Lower lobe of right lung (tissue), 2 donors: ENCODE measurements around the gene GP5. TPM values are rescaled to one million over a fixed set of nuclear protein-coding genes. Genes with fewer than 3 reads are reported as not detected.
A peak's percentile ranks its signal among the peaks of the same experiment; 100 is the strongest.

ENCODE experiments used
- ATAC-seq, 2 donors: fragments of 200-7000 bp; cut with Tn5 transposase; one replicate each; pipeline ENCODE4 v1.9.1; 2020 to 2022; ENCODE audit warnings: mild to moderate bottlenecking in 2 of 2, moderate library complexity in 2 of 2
- DNase-seq: peaks from one replicate; pipeline ENCODE4 v3.0.0-alpha.2; 2020
- H3K27ac ChIP-seq: fragments of 200-600 bp; one replicate; pipeline ENCODE4 v1.8.0; 2022
- H3K27me3 ChIP-seq: fragments of 200-600 bp; one replicate; pipeline ENCODE4 v1.8.0; 2022; ENCODE audit warnings: low read depth
- H3K36me3 ChIP-seq: fragments of 200-600 bp; one replicate; pipeline ENCODE4 v1.8.0; 2022; ENCODE audit warnings: mild to moderate bottlenecking
- H3K4me1 ChIP-seq: fragments of 200-600 bp; one replicate; pipeline ENCODE4 v1.8.0; 2022
- H3K4me3 ChIP-seq: fragments of 200-600 bp; one replicate; pipeline ENCODE4 v1.8.0; 2022; ENCODE audit warnings: mild to moderate bottlenecking
- H3K9me3 ChIP-seq: fragments of 200-600 bp; one replicate; pipeline ENCODE4 v1.8.0; 2022
- CTCF ChIP-seq: fragments of 200-600 bp; IDR thresholded peaks from one replicate; pipeline ENCODE4 v1.8.0; 2022; ENCODE audit warnings: antibody characterized with exemption, mild to moderate bottlenecking
- intact Hi-C: fragments of 100-400 bp; cut with DNase I; formaldehyde crosslinking; loops from one replicate; pipeline ENCODE4 v1.11.0; 2022
- long read RNA-seq: library from polyadenylated mRNA; unstranded; transcript quantifications from one replicate; pipeline ENCODE4 v2.0.0, GENCODE V29; 2021
- total RNA-seq: library from RNA; stranded (reverse); fragmentation: NEBNext Ultra II Directional; extraction: Animal tissue kit (Norgen Biotek cat#: 25700); gene quantifications from one replicate; pipeline ENCODE4 v1.2.1, GENCODE V29; 2021
- donor health status: DM: no; HTN: yes; CAD: no; lungs with severe emphysema.

Gene GP5
- total RNA-seq, result 0.38 TPM
- long read RNA-seq, partial matches to known transcripts, result 0 of 1 reads
- long read RNA-seq, other reads (novel, unspliced or antisense), result 0 of 1 reads

DNA sequence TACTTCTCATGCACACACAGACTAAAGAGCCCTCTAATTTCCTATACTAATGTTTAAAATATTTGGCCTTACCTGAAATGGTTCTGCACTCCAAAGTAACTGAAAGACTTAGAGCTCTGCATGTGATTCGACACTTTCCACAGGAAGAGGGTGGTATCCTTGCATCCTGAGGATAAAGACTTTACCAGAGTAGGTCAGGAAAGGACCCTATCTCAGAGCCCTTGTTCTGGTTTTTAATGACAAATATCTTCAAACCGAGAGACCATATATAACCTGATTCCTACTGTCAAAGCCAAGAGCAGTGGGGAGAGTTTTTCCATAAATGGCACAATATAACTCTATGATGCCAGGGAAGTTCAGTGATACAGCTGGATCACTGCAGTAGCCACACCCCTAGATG is at the start of gene GP5:
Gene GP5, minus strand, starts transcription at position 101 of the 400 bp plus-strand sequence. CDS start 984 bp downstream, outside the sequence.
- Histone ChIP-seq H3K36me3 (no peaks in the 10 kb centered on the region), H3K9me3 (no peaks in the 10 kb centered on the region), H3K4me1 (peaks cover 29% of the 10 kb centered on the region), H3K27ac (no peak within 1 kb of the TSS), H3K4me3 (peak within 1 kb of the TSS; percentile 39), H3K27me3 (peaks cover 22% of the 10 kb centered on the region)
- no peak for TF ChIP-seq CTCF
- DNase-seq, result no peak
- intact Hi-C loops, result loop anchor here (10.0 kb wide), 1 partner anchor 54 kb away; no protein-coding TSS in a partner anchor
- ATAC-seq, result no peak

DNA sequence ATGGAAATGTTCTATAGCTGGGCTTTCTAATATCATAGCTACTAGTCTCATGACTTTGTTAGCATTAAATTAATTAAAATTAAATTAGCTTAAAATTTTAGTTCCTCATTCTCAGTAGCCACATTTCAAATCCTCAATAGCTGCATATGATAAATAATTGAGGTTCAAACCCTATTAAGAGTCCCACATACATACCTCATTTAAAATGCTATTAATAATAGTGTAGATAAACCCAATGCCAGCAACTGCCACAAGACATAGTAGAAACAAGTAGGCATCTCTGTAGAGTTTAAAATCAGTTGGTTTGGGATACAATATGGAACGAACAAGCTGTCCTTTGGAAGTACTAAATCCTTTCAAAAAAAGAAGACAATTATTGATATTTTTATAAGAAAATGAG is 48.6 kb upstream of the GP5 start:
- no peak for ATAC-seq
- no peak overlapping the region for H3K27ac ChIP-seq
- H3K27me3 ChIP-seq, result no peaks in the 10 kb centered on the region
- DNase-seq, result no peak
- peaks cover 88% of the 10 kb centered on the region for H3K36me3 ChIP-seq
- H3K4me3 ChIP-seq, result no peak overlapping the region
- no peak for TF ChIP-seq CTCF
- no peaks in the 10 kb centered on the region for H3K9me3 ChIP-seq
- intact Hi-C loops, result no loop called here
- H3K4me1 ChIP-seq, result no peaks in the 10 kb centered on the region

- Histone ChIP-seq H3K9me3 (no peaks in the 10 kb centered on the region), H3K4me1 (no peaks in the 10 kb centered on the region), H3K27me3 (no peaks in the 10 kb centered on the region), H3K4me3 (no peak overlapping the region), H3K36me3 (peaks cover 88% of the 10 kb centered on the region), H3K27ac (no peak overlapping the region)
- no peak for TF ChIP-seq CTCF
- peak; percentile 43 to 84 for ATAC-seq
- DNase-seq, result no peak
- intact Hi-C loops, result no loop called here
Measured at GRCh38 chr3:194447161-194447560, 48.1 kb upstream of the GP5 start.

GRCh38 chr3:194446754-194447153 is 47.7 kb upstream of the GP5 start:
- H3K27ac ChIP-seq, result no peak overlapping the region
- ATAC-seq (no peak), DNase-seq (no peak)
- no peaks in the 10 kb centered on the region for H3K9me3 ChIP-seq
- no peaks in the 10 kb centered on the region for H3K4me1 ChIP-seq
- intact Hi-C loops, result no loop called here
- no peaks in the 10 kb centered on the region for H3K27me3 ChIP-seq
- no peak for TF ChIP-seq CTCF
- H3K4me3 ChIP-seq, result no peak overlapping the region
- peaks cover 89% of the 10 kb centered on the region for H3K36me3 ChIP-seq

- TF ChIP-seq CTCF, result no peak
- no peaks in the 10 kb centered on the region for H3K27me3 ChIP-seq
- intact Hi-C loops, result no loop called here
- ATAC-seq, result no peak
- H3K4me3 ChIP-seq, result no peak overlapping the region
- no peaks in the 10 kb centered on the region for H3K9me3 ChIP-seq
- no peak for DNase-seq
- peaks cover 90% of the 10 kb centered on the region for H3K36me3 ChIP-seq
- H3K27ac ChIP-seq, result no peak overlapping the region
- H3K4me1 ChIP-seq, result no peaks in the 10 kb centered on the region
Measured at GRCh38 chr3:194446172-194446571, 47.1 kb upstream of the GP5 start.

- Histone ChIP-seq H3K36me3 (peaks cover 92% of the 10 kb centered on the region), H3K4me1 (no peaks in the 10 kb centered on the region)
- intact Hi-C loops, result no loop called here
Measured at GRCh38 chr3:194443901-194444300, 44.8 kb upstream of the GP5 start.

More at GRCh38 chr3:194443901-194444300, 44.8 kb upstream of the GP5 start:
- Histone ChIP-seq H3K9me3 (no peaks in the 10 kb centered on the region), H3K27me3 (no peaks in the 10 kb centered on the region), H3K27ac (no peak overlapping the region), H3K4me3 (no peak overlapping the region)
- TF ChIP-seq CTCF, result no peak
- ATAC-seq (no peak), DNase-seq (no peak)
